ENCODE measurements around the gene FAM200C.

DNA sequence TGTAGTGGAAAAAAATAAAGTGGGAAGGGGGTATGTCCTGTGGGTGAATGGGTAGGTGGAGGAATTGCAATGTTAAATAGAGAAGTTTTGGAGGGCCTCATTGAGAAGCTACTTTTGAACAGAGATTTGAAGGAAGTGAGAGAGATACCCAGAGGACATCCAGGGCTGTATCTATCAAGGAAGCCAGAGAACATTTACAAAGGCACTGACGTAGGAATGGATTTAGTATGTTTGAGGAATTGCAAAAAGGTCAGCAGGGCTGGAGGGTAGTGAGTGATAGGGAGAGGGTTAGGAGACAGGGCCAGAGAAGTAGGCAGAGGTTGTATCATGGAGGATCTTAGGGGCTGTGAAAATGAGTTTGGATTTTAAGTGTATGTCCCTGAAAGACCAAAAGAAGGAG lies 35.7 kb upstream of the FAM200C start:
- TF ChIP-seq, protein P1, sequence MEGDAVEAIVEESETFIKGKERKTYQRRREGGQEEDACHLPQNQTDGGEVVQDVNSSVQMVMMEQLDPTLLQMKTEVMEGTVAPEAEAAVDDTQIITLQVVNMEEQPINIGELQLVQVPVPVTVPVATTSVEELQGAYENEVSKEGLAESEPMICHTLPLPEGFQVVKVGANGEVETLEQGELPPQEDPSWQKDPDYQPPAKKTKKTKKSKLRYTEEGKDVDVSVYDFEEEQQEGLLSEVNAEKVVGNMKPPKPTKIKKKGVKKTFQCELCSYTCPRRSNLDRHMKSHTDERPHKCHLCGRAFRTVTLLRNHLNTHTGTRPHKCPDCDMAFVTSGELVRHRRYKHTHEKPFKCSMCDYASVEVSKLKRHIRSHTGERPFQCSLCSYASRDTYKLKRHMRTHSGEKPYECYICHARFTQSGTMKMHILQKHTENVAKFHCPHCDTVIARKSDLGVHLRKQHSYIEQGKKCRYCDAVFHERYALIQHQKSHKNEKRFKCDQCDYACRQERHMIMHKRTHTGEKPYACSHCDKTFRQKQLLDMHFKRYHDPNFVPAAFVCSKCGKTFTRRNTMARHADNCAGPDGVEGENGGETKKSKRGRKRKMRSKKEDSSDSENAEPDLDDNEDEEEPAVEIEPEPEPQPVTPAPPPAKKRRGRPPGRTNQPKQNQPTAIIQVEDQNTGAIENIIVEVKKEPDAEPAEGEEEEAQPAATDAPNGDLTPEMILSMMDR (IDR thresholded peaks at IDR 0.05), result no peak
- no peak for TF ChIP-seq POLR2A (IDR thresholded peaks at IDR 0.05)

Measured in heart left ventricle (tissue), 13 donors.